HG02840 (cell line): Measurements from ENCODE around the gene MIPEP.
A peak's percentile ranks its signal among the peaks of the same experiment; 100 is the strongest.
"Not testable (repeated sequence)": the region's sequence is repeated elsewhere in the genome, so short reads cannot be mapped to it uniquely, and the experiment has no call there.

ENCODE experiments used
- ATAC-seq: cut with Tn5 transposase; IDR thresholded peaks from one replicate; pipeline ENCODE4 v1.9.1; 2021; ENCODE audit warnings: mild to moderate bottlenecking, moderate library complexity, moderate number of reproducible peaks; ENCODE audit not compliant: unreplicated experiment, low FRiP score

MIPEP gene

DNA sequence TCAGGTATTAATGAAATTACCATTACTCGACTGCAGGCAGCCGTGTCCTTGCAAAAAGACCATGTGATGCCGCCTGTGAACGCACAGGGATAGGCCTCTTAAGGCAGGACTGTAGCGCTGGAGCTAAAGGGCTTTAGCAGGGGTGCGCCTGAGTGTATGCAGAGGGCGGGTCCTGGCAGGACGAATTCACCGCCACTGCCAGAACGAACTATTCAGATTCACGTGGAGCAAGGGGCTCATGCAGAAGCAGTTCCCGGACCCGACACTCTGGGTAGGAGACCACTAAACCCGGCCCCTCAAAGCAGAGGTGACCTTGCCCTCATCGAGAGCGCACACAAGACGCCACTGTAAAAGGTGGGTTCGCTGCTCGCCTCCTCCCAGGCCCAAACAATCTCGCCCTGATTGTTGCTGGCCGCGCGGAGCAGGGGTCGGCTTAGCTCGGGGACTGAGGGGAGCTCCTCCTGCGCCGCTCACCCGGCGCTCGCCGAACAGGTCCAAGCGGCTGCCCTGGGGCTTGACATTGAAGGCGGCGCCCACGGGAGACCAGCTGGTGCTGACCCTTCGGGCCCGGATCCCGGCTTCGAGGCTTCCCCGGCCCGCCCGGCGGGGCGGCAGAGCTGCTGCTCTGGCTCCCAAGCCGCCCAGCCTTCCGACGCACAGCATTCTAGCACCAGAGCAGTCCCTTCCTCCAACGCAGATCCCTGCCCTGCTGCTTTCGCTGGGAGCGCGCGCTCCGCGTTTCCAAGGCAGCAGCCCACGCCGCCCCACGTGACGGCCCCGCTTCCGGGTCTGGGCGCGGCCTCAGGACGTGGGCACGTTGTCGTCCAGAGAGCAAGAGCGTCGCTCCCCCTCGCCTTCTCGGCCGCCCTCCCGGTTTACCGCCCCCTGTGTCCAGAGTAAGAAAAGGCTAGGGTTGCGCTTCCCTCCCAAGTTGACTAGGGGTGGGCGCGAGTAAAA is at the start of gene MIPEP:
Gene MIPEP (minus strand): TSS at position 743 of the 957 bp plus-strand sequence. CDS start 80 bp downstream, at position 663.
- ATAC-seq, result peak; percentile 94

DNA sequence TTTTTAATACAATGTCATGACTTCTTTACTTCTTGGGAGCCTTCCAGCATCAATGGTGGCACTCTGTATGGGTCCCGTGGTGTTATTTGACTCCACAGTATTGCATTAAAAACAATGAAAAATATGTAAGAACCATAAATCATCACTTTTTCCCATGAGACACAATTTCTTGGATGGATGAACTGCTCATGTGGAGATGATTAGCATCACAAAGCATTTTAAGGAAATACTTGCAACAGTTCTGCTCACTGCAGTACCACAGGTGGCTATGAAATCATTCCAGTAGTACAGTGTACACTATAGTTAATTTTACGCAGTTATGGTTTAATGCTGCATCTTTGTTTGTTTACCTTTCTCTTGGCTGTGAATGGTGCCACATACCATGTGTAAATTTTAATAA is 45.3 kb upstream of the MIPEP start:
- ATAC-seq, result no peak

DNA sequence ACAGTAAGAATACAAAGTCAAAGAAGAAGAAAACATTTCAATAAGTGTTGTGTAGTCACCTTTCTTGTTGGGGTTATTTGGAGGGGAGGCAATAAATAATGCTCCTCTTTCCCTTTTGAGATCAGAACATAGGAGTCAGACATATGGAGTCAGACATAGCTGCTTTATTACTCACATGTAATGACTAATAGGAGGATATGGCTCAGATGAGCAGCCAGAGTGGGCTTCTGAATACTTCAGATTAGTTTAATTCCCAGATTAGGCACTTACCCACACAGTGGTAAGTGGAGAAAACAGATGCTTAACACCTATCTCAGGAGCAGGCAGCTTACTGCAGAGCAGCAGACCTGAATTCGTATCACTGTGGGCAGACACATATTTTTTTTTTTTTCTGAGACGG is 39.8 kb upstream of the MIPEP start:
- no peak for ATAC-seq

DNA sequence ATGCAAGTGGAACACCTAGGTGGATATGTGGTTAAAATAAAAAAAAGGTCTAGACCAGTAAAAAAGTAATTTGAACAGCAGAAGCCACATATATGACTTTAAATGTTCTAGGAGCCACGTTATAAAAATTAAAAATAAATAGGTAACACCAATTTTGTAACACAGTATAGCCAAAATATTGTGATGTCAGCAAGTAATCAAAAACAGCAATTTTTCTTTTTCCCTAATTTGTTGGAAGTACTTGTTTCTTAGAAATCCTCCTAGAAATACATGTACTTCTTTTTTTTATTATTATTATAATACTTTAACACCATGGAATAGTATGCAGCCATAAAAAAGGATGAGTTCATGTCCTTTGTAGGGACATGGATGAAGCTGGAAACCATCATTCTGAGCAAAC is 33.8 kb upstream of the MIPEP start:
- no peak for ATAC-seq

DNA sequence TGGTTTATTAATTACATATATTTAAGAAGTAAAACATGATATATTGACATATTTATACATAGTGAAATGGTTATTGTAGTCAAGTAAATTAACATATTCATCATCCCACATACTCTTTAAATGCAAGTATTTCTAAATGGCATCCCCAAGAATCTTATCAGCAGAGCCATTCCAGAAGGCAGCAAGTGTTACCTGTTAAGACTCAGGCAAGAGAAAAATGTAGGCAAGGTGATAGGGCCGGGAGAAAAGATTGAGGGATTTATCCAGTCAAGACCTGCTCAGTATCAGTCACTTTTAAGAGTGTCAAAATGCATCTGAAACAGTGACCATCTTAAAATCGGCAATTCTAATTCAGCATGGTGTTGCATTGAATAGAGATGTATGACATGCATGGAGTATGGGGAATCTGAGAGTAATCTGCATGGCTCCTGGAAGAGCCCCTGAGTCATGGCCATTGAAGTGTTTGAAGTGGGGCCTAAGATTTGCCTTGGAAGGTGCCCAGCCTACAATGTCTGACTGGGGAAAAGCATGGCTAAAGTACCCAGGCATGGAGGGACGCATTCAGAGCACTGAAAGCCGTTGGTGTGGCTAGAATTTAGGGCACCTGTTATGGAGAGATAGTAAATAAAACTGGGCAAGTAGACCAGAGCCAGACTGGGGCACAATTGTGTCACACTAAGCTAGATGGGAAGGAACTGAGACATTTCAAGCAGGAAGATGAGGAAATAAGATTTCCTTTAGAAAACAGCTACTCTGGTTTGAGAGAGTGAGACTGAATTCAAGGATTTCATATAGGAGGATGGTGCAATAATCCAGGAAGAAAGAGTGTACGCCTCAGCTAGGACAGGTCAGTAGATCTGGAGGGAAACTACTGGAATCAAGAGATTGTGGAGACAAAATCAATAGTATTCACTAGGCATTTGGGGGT is 33.1 kb upstream of the MIPEP start:
- ATAC-seq, result no peak

DNA sequence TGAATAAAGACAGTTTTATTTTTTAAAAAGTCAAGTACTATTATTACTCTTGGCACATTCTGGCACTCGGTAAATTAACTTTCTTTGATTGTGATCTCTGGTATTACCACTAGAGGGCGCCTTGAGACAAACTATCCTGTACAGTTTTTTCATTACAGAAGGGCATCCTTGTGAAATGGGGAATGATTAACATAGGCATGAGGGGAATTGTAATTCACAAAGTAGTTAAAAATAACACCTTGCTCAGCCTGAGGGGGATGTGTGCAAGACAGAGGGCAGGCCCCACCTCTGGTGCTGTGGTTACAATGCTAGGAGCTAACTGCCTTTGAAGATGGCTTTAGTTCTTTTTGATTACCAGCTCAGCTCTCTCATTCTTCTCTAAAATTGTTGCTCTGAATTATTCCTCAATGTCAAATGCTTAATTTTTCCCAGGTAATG is 32.3 kb upstream of the MIPEP start:
- ATAC-seq, result no peak

DNA sequence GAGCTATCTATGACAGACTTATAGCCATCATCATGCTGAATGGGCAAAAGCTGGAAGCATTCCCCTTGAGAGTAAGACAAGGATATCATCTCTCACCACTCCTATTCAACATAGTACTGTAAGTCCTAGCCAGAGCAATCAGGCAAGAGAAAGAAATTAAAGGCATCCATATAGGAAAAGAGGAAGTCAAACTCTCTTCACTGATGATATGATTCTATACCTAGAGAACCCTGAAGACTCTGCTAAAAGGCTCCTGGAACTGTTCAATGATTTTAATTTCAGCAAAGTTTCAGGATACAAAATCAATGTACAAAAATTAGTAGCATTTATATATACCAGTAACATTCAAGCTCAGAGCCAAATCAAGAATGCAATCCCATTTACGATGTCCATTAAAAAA is 29.8 kb upstream of the MIPEP start:
- no peak for ATAC-seq

DNA sequence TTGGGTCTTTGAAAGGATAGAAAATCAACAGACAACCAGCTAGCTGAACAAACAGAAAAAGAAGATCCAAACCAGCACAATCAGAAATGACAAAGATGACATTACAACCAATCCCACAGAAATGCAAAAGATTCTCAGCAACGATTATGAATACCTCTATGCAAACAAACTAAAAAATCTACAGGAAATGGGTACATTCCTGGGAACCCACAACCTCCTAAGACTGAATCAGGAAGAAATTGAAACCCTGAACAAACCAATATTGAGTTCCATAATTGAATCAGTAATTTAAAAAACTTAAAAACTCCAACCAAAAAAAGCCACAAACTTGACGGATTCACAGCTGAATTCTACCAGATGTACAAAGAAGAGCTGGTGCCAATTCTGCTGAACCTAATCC is 29.0 kb upstream of the MIPEP start:
- no peak for ATAC-seq

DNA sequence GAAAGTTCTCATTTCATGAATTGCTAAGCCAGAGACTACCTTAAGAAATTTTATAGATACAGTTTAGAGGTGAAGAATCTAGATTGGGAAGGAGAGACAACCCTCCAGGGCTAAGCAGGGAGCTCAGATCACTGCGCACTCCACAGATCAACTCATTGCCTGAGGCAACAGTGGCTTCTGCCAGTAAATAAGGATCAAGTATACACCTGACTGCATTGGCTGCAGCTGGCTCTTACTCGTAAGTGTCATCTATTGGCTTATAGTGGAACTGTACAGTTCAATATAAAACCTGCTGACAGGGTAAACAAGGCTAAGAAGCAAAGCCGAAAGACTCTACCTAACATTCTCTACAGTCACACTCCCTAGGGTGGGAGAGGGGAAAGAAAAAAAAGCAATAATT is 26.1 kb upstream of the MIPEP start:
- ATAC-seq, result no peak

DNA sequence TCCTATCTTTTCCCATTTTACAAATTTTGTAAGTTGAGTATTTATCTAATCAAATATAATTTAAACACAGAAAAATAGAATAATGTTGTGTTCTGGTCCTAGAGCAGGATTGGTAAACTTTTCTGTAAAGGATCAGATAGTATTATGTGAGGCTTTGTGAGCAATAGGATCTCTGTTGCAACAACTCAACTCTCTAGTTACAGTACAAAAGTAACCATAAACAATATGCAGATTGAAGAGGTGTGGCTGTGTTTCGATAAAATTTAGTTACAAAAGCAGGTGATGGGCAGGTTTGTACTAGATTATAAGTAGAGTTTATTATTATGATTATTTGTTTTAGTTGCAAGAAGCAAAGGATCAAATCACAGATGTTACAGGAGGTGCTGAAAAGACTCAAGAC is 23.3 kb upstream of the MIPEP start:
- no peak for ATAC-seq

DNA sequence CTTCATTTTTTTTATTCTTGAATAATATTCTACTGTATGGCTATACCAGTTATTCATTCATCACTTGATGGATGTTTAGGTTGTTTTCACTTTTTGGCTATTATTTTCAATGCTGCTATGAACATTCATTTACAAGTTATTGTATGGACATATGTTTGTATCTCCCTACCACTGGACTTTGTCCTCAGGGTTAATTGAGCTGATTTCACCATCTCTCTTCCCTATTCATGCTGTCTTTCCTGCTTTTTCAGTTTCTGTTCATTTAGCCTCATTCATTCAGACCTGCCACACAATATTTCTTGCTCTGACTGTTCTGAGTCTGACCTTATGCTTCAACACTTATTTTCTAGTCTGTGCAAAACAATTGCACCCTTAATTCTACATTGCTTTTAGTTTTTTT is 20.4 kb upstream of the MIPEP start:
- ATAC-seq, result no peak

DNA sequence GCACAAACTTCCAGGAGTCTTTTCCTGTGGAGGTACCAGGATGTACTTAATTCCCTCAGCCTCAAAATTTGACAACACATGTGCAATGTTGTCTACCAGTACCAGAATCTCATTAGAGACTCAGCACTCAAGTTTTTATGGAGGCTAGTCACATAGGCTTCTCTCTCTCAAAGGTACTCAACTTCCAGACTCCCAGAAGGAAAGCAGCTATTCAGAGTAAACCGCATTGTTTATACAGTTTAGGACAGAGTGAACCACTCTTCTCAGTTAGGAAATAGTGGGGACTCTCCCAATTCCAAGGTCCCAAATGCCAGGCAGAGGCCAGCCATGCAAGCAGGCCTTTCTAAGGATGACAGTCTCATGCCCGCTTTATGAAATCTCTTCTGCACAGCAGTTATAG is 16.6 kb upstream of the MIPEP start:
- no peak for ATAC-seq

DNA sequence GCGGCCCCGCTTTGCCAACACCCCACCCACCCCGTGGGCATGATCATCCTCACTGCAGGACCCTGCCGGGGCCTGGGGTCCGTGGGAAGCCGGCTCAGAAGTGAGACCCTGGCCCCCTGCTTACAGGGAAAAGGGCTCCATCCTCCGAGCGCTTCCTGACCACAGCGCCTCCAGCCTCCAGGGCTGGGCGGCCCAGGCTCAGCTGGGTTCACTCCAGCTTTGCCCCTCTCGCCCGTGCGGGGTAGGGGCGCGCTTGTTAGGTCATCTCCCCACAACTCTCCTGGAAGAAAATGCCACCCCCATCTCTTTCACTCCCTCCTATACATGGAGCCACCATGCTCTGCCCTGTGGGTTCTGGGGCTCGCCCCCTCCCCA is 14.7 kb upstream of the MIPEP start:
- ATAC-seq, result no peak

DNA sequence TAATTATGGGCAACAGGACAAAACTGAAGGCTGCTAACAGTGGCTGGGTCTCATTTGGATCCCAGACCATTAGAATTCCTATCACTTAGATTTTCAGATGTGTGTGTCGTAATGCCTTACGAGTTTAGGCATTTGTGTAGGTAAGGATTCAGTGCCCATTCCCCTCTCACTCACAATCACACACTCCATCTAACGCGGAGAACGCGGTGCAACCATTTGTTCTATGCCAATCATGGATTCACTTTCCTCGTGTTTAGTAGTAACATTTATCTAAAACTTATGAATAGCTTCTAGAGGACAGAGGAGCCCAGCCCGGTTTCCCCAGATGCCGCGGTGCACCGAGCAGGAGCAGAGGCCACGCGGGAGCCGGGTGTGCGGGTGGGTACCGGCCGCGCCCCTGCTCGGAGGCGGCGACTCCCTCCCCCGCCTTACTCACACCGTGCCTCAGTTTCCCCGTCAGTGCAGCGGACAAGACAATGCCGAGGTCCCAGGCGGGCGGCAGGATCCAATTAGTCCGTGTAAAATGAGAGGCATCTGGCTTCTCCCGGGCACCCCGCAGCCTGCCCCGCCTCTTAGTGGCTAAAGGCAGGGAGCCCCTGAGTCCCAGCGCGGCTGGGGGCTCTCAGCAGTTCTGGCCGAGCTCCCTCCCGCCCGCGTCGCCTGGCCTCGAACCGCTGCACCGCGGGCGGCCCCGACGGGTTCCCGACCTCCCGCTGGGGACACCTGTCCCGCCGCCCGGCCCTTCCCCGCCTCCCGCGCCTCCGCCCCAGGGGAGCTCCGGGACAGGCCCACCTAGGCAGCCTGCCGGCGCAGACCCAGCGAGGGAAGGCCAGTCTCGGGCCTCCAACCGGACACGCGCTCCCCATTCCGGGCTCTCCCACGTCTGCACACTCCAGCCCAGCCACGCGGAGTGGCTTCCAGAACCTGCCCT is 14.0 kb upstream of the MIPEP start:
- no peak for ATAC-seq

DNA sequence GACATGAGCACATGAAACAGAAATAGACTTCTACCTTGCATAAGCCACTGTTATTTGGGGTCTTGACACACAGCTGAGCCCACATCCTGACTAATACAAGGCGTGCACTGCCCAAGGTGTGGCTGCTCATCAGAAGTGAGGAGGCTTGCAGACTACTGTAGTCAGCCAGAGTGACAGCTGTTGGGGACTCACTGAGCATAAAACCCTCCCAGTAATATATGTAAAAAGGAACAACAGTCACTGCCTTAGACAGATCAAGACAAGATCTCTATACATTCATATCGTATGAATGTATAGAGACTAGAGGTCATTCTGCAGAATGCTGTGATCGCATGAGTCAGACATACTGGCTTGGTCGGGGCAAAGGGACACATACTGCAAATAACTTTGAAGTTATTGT is 12.2 kb upstream of the MIPEP start:
- ATAC-seq, result no peak

DNA sequence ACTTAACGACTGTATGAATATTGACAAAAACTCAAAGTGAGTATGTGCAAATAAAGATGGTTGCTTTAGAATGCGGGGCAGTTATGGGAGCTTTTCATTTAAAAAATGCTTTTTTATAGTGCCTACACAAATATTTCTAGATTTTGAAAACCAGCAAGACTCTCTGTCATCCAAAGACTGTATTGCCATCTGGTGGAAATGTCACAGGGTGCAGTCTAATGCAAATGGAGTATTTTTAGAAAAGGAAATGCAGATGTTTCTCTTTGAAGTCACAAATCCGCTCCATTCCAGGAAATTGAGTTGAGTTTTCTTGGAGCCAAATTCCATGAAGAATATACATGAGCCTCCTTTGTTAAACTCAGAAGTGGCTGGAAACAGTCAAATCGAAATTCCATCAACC is 10.4 kb upstream of the MIPEP start:
- no peak for ATAC-seq

DNA sequence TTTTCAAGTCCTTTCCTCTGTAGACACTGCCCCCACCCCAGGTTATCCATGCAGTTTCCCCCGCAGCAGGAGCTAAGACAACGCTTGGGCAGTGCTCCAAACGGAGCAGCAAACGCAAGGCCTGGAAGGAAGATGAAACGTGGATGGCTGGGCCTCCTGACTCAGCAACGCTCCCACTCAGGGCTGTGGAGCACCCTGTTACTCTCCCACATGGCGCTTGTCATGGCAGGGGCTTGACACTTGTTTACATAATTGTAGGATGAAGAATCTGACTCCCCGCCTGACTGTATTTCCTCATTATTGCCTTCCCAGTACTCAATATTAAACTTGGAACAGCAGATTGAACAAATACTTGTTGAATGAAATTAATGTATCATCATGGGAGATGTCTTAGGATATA is 8.9 kb upstream of the MIPEP start:
- no peak for ATAC-seq

DNA sequence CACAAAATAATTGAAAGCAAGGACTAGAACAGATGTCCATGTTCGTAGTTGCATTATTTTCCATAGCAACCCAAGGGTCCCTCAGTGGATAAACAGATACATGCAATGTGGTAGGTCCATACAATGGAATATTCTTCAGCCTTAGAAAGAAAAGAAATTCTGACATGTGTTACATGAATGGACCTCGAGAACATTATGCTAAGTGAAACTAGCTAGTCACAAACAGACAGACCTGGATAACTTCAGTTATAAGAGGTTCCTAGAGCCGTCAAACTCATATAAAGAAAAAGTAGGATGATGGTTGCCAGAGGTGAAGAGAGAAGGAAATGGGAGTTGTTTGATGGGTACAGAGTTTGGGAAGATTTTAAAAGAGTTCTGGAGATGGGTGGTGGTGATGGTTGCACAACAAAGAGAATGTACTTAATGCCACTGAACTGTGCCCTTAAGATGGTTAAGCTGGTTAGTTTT is 8.3 kb upstream of the MIPEP start, which contains the start of gene C1QTNF9B:
Gene C1QTNF9B (minus strand): TSS at position 51 of the 468 bp plus-strand sequence.
- ATAC-seq, result not testable (repeated sequence)

DNA sequence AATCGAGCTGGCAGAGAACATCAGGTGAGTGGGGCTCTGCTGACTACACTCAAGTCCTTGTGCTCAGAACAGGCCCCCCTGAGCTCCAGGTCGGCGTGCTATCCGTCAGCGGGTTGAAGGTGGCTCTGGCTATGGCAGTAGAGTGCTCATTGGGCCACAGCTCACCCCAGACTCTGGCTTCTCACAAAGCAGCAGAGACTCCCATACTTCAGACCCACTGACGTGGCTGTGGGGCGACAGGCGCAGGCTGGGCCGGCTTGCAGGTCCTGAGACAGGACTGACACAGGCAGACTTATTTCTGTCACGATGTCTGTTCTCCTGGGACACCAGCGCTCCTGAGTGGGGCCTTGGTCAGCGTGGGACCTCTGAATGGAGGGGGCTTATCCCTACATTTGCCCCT is 5.5 kb upstream of the MIPEP start:
- not testable (repeated sequence) for ATAC-seq

DNA sequence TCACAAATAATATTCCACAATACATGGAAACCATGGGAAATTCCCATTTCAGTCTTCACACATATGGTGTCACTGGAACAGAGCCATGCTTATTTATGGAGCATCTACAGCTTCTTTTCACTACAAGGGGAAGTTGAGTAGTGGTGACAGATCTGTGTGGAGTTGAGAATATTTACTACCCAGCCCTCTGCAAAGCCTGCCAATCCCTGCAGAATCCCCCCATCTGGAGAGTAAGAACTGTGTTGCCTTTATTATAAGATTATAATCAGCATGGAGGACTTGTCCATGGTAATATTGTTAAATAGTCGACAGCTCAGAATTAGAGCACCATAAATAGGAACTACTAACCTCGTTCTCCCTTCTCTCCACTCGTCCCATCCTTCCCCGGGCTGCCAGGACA is 4.6 kb upstream of the MIPEP start:
- ATAC-seq, result not testable (repeated sequence)
